HG03066 (cell line): Measurements from ENCODE around the gene RABL3.
"Not testable (repeated sequence)": the region's sequence is repeated elsewhere in the genome, so short reads cannot be mapped to it uniquely, and the experiment has no call there.

Source experiments
- ATAC-seq: cut with Tn5 transposase; IDR thresholded peaks from one replicate; pipeline ENCODE4 v1.9.1; 2021; ENCODE audit warnings: low read depth; ENCODE audit not compliant: unreplicated experiment

RABL3 gene

DNA sequence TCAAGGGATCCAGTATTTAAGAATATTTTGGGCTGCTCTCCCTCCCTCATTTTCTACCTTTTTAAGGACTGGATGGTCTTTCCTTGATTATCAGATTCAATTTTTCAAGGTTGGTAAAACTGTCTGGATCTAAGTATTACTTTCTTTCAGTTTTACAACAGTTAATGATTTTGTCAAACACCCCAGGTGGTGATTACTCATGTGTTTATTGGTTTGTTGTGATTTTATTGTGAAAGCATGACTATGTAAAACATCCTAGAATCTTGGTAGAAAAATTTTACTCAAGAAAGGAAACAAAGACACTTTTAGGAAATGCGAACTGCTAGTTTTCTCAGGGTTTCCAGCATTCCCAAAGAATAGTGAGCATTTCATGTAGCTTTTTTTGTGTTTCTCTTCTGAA, 7.5 kb upstream of the RABL3 start:
- no peak for ATAC-seq

DNA sequence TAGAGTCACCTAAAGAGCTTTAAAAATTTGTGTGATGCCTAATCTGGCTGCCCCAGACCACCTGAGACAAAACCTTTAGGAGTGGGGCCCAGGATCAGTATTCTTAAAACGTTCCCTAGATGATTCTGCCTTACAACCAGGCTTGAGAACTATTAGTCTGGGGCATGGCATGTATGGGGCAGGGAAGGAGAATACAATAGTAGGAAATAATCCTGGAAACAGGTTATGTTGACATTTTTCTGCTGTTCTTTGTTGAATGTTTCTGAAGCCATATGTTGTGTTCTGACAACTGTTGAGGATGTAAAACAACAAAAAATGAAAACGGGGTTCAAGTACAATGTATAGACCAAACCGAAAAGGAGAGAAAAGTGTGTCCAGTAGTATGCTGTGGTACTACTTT, 3.1 kb upstream of the RABL3 start:
- no peak for ATAC-seq

DNA sequence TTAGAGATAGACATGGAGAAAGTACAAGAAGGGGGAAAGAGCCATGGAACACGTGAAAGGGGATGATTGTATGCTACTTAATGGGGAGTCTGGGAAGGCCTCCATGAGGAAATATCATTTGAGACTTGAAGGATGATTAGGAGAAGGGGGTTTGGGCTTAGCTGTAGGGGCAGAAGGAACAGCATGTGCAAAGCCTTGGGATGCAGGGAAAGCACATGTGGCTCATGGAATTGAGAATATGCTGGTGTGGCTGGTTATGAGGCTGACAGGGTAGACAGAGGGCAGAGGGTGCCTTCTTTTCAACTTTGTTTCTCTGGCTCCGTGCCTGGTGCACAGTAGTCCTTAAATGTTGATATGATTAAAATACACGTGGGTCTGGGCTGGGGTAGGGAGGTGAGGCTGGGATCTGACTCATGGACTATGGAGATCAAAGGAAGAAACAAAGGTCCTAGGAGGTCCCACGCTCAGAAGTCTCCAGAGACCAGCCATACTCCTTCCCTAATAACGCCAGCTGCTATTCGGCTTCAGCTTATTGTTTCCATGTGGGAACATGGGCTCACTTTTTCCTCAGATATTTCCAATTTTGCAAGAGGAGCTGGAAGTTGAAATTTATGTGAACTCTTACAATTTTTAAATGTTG, 1.4 kb upstream of the RABL3 start:
- no peak for ATAC-seq

DNA sequence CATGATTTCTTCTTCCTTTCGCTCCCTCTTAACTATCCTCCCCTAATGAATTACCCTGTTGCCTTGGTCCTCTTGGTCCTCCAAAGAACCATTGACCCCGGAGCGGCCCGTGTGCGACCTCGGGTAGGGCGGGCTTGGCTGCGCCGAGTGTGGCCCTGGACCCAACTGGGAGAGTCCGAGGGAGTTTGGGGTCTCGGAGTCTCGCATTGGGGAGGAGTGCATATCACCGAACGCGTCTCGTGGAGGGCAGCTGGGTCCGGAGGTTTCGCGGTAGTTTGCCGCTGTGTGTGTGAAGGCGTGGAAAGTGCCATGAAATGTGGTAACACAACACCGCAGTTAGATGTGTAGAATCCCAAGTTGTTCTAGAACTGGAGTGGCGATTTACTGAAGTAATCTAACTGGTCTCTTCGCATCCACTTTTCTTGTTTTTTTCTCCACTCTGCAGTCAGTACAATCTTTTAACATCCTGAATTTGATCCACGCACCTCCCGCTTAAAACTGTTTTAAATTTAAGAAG, 591 bp upstream of the RABL3 start:
- ATAC-seq = peak; percentile 19

DNA sequence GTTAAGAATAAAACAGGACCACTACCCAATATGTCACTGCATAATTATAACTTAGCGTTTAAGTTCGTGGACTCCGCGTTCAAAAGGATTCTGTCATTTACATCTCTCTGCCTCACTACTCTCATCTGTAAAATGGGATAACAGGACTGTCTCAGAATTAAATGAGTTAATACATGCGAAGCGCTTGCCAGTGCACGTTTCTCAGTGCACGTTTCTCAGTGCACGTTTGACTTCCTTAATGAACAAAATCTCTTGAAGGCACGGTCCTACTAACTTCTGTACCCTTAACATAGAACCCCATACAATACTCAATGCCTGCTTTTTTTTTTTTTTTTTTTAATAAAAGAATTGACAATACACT, 499 bp downstream of the RABL3 start:
- ATAC-seq = no peak

DNA sequence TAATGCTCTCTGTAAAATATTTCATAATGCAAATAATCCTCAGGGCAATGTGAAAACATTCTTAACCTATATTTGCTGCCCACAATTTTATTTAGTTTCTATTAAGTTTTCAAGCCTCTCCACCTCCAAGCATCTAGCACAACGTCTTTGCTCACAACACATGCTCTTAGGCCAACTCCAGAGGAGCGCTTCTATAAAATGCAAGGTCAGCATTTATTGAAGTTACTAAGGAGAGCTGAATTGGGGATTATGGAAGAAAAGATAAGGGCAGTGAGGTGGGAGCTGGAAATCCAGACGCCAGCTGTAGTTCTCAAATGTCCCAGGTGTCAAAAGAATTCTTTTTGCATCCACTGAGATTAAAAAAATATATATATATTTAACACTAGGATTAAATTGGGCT, 996 bp downstream of the RABL3 start:
- ATAC-seq = no peak

DNA sequence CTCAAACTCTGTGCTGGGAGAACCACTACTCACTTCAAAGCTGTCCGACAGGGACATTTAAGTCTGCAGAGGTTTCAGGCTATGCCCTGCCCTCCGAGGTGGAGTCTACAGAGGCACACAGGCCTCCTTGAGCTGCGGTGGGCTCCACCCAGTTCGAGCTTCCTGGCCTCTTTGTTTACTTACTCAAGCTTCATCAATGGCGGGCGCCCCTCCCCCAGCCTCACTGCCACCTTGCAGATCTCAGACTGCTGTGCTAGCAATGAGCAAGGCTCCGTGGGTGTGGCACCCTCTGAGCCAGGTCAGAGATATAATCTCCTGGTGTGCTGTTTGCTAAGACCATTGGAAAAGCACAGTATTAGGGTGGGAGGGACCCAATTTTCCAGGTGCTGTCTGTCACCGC, 4.3 kb downstream of the RABL3 start:
- not testable (repeated sequence) for ATAC-seq

DNA sequence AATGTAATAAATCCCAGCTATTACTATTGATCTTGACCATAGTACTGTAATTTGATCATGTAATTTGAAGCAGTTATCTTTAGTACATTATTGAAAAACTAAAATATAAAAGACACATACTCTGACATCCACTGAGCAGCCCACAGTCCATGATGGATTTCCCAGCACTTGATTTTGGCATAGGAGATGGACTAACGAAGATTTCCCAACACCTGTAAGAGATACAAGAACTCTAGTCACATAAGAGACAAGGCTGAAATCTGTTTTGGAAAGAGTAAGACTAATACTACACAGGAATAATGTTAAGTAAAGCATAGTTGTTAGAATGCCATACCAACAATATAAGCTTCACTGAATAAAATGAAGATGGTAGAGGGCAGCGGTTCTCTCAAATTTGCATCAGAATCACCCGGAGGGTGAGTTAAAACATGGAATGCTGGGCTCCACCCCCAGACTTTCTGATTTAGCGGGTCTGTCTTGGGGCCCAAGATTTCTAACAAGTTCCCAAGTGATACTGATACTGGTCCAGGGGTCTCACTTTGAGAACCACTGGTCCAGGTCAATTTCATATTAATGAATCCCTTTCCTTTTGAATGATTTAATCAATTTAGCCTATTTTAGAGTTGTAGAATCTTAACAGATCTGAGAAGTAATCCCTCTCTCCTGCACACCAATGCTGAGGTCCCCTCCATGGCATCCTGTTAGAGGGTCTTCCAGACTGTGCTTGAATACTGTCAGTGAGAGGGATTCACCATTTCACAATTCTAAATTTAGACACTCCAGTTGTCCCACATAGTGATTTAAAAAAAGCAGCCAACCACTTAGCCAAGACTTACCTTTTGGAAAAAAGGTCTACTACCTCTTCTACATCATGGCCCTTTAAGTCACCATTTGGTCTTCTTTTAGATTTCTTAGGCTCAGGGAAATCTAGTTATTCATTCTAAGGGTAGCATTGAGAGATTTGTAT, 11.5 kb downstream of the RABL3 start:
- ATAC-seq = no peak

DNA sequence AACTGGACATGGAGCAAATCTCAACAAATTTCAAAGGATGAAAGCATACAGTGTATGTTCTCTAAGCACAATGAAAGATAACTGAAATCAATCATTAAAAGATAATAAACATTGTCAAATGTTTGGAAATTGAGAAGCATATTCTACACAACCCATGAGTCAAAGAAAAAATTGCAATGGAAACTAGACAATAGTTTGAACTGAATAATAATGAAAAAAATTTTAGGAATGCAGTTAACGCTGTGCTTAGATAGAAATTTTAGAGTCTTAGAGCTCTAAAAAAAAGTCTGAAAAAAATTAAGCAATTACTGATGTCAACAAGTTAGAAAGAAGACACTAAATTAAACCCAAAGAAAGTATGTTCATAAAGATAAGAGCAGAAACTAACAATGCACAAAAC, 15.5 kb downstream of the RABL3 start:
- ATAC-seq = no peak

DNA sequence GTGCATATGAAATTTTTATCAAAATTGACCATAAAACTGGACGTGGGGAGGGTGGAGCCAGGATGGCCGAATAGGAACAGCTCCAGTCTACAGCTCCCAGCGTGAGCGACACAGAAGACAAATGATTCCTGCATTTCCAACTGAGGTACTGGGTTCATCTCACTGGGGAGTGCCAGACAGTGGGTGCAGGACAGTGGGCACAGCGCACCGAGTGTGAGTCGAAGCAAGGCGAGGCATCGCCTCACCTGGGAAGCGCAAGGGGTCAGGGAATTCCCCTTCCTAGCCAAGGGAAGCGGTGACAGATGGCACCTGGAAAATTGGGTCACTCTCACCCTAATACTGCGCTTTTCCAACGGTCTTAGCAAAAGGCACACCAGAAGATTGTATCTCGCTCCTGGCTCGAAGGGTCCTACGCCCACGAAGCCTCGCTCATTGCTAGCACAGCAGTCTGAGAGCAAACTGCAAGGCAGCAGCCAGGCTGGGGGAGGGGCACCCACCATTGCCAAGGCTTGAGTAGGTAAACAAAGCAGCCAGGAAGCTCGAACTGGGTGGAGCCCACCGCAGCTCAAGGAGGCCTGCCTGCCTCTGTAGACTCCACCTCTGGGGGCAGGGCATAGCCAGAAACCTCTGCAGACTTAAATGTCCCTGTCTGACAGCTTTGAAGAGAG, 23.0 kb downstream of the RABL3 start:
- ATAC-seq = not testable (repeated sequence)

DNA sequence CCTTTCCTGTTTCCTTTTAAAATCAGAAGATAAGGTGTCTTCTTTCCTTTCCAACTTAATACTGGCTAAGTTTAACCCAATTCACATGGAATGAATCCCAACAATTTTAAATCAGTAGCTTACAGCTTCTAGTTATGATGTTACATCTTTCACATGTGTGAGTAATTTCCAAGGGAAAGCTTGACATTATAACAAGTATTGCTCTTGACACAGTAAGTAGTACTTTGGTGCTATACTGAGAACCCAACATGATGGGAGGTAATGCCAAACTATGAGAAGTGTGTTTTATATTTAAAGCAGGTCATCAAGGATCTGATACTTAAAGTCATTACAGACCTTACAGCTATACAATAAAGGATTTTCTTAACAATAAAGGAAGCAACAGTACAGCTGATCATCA, 29.1 kb downstream of the RABL3 start:
- no peak for ATAC-seq

DNA sequence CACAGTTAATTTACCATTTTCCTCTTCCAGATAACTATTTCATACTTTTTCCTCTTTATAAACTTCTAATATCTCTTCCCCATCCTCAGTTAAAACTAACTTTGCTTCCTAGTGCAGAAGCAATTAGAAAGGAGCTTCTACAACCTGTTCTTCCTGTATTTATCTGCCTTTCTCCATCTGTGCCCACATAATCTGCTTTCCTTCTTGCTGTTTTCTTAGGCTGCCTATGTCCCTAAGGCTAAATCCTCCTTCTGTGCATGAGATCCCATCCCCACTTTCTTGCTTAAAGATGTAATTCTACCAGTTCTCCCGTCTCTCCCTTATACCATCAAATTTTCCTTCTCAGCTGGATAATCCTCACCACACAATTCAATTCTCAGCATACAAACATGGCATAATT, 31.9 kb downstream of the RABL3 start:
- ATAC-seq = no peak

DNA sequence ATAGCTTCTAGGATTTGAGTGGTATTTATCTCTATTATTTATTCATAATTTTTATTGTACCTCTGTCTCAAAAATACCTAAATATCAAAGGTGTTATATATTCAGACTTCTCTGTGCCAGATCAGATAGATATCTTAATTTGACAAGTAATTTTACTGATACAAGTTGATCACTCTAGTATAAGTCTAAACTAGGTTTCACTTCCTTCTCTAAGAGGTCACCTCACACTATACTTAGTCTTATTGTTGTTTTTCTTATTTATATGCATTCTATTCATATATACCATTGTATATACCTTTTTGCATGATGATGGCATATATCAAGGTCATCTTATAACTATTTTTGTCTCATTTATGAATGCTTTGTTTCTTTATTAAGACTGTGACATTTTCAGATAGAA, 33.9 kb downstream of the RABL3 start:
- ATAC-seq = peak; percentile 74

DNA sequence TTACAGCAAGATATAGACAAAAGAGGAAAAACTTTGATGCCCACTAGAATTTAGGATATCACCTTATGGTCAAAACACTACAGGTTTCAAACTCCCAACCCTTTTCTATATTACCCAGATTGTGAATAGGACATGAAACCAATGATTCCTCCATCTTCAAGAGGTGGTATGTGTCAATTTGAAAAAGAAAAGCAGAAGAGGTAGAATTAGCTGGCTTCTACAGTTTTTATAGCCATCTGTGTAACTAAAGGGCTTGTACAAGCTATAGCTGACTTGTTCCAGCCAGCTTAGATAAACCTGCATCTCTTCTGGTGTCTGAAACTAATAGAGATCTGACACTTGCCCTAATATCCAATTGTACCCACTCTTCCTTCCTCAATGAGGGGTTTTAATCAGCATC, 35.4 kb downstream of the RABL3 start:
- ATAC-seq = no peak

DNA sequence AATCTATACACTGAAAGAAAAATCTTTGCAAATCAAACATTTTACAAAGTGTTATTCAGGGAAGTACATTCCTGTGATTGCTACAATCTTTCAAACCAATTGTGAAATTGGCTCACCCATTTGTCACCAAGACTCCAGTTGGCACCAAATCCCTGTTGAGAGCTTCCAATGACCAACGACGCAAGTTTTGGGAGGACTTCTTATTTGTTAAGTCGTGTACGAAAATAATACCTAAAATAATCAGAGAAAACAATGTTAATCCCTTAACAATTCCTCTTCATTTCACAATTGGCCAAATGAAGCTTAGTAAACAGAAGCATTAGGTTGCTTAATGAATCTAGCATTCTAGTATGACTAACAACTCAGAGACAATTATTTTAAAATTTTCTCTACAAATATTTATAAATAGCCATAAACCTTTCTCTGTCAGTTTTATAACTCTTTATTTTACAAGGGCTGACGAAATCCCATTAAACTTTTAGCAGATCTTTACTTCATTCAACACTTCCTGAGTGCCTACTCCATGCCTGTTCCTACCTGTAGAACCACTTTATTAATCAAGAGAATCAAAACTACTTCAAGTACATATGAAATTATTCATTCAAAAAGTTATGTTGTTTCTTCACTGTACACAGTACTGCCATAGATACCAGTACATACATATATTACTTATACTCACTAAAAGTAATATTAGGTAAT, 36.3 kb downstream of the RABL3 start:
- ATAC-seq = no peak

DNA sequence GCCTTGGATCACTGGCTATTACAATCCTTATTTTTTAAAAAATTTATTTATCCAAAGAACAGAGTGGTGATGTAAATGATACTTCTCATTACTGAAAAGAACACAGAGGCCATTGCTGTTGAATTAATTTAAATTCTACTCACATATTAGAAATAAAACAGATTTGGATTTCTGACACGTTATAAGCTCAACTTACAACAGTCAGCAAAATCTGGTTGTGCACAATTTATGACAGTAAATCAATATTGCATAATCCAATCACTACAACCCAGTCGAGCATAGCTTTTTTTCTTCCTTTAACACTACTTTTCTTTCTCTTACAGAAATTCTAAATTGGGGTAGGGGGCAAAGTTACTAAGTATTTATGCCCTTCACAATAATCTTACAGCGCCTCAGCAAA, 43.0 kb downstream of the RABL3 start:
- ATAC-seq = no peak

DNA sequence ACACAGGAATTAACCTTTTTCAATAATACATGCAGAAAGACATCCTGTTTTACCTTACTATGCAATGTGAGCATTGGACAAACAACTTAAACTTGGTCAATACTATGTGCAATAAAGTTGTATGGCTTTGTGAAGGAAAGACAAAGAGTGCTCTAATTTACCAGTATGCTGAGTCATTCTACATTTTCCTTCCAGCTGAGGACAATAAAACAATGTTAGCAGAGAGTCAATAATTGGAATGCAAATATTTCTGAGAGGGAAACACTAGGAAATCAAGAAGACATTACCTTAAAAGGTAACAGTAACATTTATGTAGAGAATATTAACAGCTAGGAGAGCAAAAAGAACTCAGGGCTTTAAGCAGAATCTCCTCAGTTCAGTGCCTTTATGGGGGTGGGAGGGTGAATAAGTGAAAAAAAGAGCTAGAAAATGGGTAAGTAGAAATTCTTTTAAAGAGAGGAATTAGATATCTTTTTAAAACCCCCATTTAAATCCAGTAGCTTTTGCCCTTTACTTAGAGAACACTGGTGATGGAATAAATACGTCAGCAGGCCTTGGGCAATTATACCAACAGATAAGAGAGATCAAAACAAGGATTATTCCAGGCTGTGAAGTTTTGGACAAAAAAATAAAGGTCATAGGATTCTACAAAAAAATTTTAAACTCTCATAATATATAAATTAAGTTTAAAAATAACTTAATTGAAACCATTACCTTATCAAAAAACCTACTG, 48.7 kb downstream of the RABL3 start:
- no peak for ATAC-seq

DNA sequence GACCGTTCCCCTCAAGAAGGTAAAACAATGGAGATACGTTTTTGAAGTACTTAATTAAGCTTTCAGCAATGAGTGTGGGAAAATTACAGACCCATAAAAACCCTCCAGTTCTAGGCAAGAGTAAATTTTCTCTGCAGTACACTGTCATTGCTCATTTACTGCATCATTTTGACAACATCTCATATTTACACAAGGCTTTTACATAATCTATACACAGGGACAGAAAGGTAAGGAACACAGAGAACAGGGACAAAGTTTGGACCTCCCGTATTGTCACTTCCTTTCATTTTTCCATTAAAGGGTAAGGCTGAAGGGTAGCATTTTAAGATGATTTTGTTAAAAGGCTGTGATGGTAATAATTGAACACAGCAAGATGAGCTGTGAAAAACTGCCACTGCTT, 52.9 kb downstream of the RABL3 start:
- ATAC-seq = no peak

DNA sequence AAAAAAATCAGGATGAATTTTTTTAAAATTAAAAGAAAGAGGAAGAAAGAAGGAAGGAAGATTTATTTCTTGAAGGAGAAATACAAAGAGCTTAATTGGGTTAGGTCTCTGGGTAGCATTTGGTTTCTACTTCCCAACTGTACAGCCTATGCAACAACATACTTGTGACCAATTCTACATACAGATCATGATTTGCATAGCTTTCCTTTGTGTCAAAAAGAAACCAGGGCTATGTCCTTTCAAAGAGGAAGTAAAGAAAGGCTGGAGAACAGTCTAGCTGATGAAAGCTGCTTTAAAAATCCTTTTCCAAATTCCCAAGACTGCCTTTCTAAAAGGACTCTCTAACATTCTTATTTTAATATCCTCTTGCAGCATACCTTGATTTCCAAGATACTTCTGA, 54.2 kb downstream of the RABL3 start:
- peak; percentile 100 for ATAC-seq

DNA sequence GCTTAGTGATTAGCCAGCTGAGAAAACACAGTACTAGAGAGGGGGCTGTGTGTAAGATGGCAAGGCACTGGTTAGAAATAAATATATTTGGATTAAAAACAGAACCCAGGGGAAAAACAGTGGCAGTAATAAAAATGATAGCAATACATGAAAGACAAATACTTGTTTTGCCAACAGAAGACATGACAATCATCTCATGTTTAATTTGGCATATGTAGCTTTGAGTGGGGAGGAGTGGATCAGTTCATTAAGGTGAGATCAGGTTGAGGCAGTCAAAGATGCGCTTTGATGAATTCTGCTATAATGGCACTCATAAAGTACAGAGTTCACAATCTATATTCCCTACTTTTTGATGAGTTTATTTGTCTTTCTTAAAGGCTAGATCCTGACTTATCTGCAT, 56.9 kb downstream of the RABL3 start:
- no peak for ATAC-seq
